ENCODE data around the gene FAM3C. TPM values are rescaled to one million over a fixed set of nuclear protein-coding genes. Genes with fewer than 3 reads are reported as not detected.

FAM3C gene
- total RNA-seq, 1 experiment from 2014 or later, result 322 TPM

DNA sequence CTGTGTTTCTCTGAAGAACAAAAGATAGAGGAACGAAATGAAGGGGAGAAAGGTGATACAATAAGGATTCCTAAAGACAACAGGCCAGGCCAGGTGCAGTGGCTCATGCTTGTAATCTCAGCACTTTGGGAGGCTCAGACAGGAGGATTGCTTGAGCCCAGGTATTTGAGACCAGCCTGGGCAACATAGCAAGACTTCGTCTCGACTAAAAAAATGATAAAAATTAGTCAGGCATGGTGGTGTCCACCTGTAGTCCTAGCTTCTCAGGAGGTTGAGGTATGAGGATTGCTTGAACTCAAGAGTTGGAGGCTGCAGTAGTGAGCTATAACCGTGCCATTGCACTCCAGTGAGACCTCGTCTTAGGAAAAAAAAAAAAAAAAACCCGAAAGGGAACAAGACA is 41.4 kb upstream of the FAM3C start:
- BruUV-seq (replicated peaks), result no TSS peak
- Histone ChIP-seq H2AFZ (ENCODE audit: low read depth, low read length, poor library complexity, severe bottlenecking) (no peak overlapping the region), H3K27me3 (ENCODE audit: insufficient read depth, low read length) (no peaks in the 10 kb centered on the region), H3K79me2 (ENCODE audit: insufficient read depth, low read length) (no peaks in the 10 kb centered on the region), H3K4me3 (replicated peaks in 1 of 2; ENCODE audit: low read depth in 1 of 2, low read length in 2 of 2) (no peak overlapping the region), H3K4me2 (ENCODE audit: low read length) (peak overlapping the region; percentile 70), H3K9me2 (ENCODE audit: insufficient read depth) (0 out of 2 replicates have a peak, but pooled peaks cover 3% of the 10 kb centered on the region), H3K36me3 (ENCODE audit: control insufficient read depth in 1 of 2, insufficient read depth in 2 of 2, low read length in 2 of 2) (no peaks in the 10 kb centered on the region), H3K4me1 (ENCODE audit: control insufficient read depth in 1 of 2, insufficient read depth in 2 of 2, low read length in 2 of 2) (peaks cover 9 to 18% of the 10 kb centered on the region in 2 experiments), H4K20me1 (ENCODE audit: insufficient read depth) (no peaks in the 10 kb centered on the region), H3K9ac (ENCODE audit: low read length) (no peak overlapping the region), H3K27ac (ENCODE audit: low read depth, low read length) (no peak overlapping the region), H3K9me3 (ENCODE audit: control insufficient read depth in 1 of 2, insufficient read depth in 1 of 2, low read depth in 1 of 2, low read length in 2 of 2) (no peaks in the 10 kb centered on the region)
- DNase-seq (ENCODE audit: low read depth, low spot score) (no peak), ATAC-seq (no peak)
- RAD21 ChIA-PET (ENCODE audit: low non-redundant PET in 1 of 2, low total read pairs in 2 of 2, uncharacterized antibody in 2 of 2, unreplicated experiment in 2 of 2), result no interaction called here
- CTCF ChIA-PET, result interaction anchor here (0.9 kb wide), 1 partner anchor 41 kb away, joined by 3 read pairs; the partner anchor contains the start of gene FAM3C
- no peak for TF ChIP-seq ZFX (IDR thresholded peaks at IDR 0.05)
- TF ChIP-seq, protein P1, sequence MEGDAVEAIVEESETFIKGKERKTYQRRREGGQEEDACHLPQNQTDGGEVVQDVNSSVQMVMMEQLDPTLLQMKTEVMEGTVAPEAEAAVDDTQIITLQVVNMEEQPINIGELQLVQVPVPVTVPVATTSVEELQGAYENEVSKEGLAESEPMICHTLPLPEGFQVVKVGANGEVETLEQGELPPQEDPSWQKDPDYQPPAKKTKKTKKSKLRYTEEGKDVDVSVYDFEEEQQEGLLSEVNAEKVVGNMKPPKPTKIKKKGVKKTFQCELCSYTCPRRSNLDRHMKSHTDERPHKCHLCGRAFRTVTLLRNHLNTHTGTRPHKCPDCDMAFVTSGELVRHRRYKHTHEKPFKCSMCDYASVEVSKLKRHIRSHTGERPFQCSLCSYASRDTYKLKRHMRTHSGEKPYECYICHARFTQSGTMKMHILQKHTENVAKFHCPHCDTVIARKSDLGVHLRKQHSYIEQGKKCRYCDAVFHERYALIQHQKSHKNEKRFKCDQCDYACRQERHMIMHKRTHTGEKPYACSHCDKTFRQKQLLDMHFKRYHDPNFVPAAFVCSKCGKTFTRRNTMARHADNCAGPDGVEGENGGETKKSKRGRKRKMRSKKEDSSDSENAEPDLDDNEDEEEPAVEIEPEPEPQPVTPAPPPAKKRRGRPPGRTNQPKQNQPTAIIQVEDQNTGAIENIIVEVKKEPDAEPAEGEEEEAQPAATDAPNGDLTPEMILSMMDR (IDR thresholded peaks at IDR 0.05 in 2 of 3, conservative IDR thresholded peaks at IDR 0.05 in 1 of 3; ENCODE audit: borderline replicate concordance in 1 of 3, insufficient read depth in 1 of 3, low read depth in 2 of 3, low read length in 2 of 3), result no peak
- intact Hi-C loops (cut with micrococcal nuclease), result no loop called here
- POLR2A ChIA-PET, result interaction anchor here (1.4 kb wide), 1 partner anchor 40 kb away, joined by 10 read pairs; the partner anchor contains the start of gene FAM3C

DNA sequence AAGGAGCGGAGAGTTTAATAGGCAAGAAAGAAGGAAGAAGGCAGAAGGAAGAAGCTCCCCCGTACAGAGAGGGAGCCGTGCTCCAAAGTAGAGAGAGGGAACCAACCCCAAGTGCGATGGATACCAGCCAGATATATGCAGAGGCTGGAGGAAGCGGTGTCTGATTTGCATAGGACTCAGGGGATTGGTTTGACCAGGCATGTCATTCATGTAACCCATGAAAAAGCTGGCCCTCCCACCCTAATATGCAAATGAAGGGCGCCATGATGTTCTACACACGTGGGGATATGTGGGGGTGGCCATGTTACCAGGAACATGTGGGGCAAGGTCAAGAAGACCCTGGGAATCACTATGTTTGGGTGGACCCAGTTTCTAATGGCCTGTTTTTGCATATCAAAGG is 40.6 kb upstream of the FAM3C start:
- ATAC-seq, result no peak
- Histone ChIP-seq H3K79me2 (ENCODE audit: insufficient read depth, low read length) (no peaks in the 10 kb centered on the region), H3K4me2 (ENCODE audit: low read length) (no peak overlapping the region), H3K9me2 (ENCODE audit: insufficient read depth) (0 out of 2 replicates have a peak, but pooled peaks cover 3% of the 10 kb centered on the region), H4K20me1 (ENCODE audit: insufficient read depth) (no peaks in the 10 kb centered on the region), H3K27me3 (ENCODE audit: insufficient read depth, low read length) (no peaks in the 10 kb centered on the region), H3K9ac (ENCODE audit: low read length) (no peak overlapping the region), H3K36me3 (ENCODE audit: control insufficient read depth in 1 of 2, insufficient read depth in 2 of 2, low read length in 2 of 2) (no peaks in the 10 kb centered on the region), H3K9me3 (ENCODE audit: control insufficient read depth in 1 of 2, insufficient read depth in 1 of 2, low read depth in 1 of 2, low read length in 2 of 2) (no peaks in the 10 kb centered on the region), H3K27ac (ENCODE audit: low read depth, low read length) (no peak overlapping the region), H2AFZ (ENCODE audit: low read depth, low read length, poor library complexity, severe bottlenecking) (no peak overlapping the region), H3K4me1 (ENCODE audit: control insufficient read depth in 1 of 2, insufficient read depth in 2 of 2, low read length in 2 of 2) (peaks cover 9 to 13% of the 10 kb centered on the region in 2 experiments), H3K4me3 (replicated peaks in 1 of 2; ENCODE audit: low read depth in 1 of 2, low read length in 2 of 2) (no peak overlapping the region)
- RAD21 ChIA-PET (ENCODE audit: low non-redundant PET in 1 of 2, low total read pairs in 2 of 2, uncharacterized antibody in 2 of 2, unreplicated experiment in 2 of 2), result no interaction called here
- TF ChIP-seq POLR2A (IDR thresholded peaks at IDR 0.05; ENCODE audit: borderline replicate concordance, extremely low read depth, insufficient read depth, insufficient read length) (no peak), SRF (IDR thresholded peaks at IDR 0.05; ENCODE audit: low read depth) (no peak), YY1 (IDR thresholded peaks at IDR 0.05; ENCODE audit: extremely low read depth, insufficient replicate concordance, low read depth, low read length) (no peak), CBX3 (IDR thresholded peaks at IDR 0.05; ENCODE audit: low read depth) (no peak), ZNF274 (IDR thresholded peaks at IDR 0.05; ENCODE audit: low read depth, low read length) (no peak), TCF7L2 (IDR thresholded peaks at IDR 0.05; ENCODE audit: borderline replicate concordance, extremely low read depth, insufficient read depth, insufficient read length) (no peak)
- TF ChIP-seq, protein P2, sequence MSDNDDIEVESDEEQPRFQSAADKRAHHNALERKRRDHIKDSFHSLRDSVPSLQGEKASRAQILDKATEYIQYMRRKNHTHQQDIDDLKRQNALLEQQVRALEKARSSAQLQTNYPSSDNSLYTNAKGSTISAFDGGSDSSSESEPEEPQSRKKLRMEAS (IDR thresholded peaks at IDR 0.05), result no peak
- TF ChIP-seq, protein P1 (IDR thresholded peaks at IDR 0.05 in 2 of 3, conservative IDR thresholded peaks at IDR 0.05 in 1 of 3; ENCODE audit: borderline replicate concordance in 1 of 3, insufficient read depth in 1 of 3, low read depth in 2 of 3, low read length in 2 of 3), result no peak
- TF ChIP-seq, protein P3, sequence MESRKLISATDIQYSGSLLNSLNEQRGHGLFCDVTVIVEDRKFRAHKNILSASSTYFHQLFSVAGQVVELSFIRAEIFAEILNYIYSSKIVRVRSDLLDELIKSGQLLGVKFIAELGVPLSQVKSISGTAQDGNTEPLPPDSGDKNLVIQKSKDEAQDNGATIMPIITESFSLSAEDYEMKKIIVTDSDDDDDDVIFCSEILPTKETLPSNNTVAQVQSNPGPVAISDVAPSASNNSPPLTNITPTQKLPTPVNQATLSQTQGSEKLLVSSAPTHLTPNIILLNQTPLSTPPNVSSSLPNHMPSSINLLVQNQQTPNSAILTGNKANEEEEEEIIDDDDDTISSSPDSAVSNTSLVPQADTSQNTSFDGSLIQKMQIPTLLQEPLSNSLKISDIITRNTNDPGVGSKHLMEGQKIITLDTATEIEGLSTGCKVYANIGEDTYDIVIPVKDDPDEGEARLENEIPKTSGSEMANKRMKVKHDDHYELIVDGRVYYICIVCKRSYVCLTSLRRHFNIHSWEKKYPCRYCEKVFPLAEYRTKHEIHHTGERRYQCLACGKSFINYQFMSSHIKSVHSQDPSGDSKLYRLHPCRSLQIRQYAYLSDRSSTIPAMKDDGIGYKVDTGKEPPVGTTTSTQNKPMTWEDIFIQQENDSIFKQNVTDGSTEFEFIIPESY (IDR thresholded peaks at IDR 0.05; ENCODE audit: extremely low read depth, insufficient replicate concordance, low read length), result no peak
- intact Hi-C loops (cut with micrococcal nuclease), result no loop called here
- CTCF ChIA-PET, result no interaction called here
- no TSS peak for BruUV-seq (replicated peaks)
- no peak for DNase-seq (ENCODE audit: low read depth, low spot score)
- POLR2A ChIA-PET, result no interaction called here
